Forelimb muscle (tissue), 1 donor: ENCODE measurements around the gene BCAS3. TPM values are rescaled to one million over a fixed set of nuclear protein-coding genes. Genes with fewer than 3 reads are reported as not detected.
"Not testable (repeated sequence)": the region's sequence is repeated elsewhere in the genome, so short reads cannot be mapped to it uniquely, and the experiment has no call there.

Experiments used
- DNase-seq: peaks from one replicate; pipeline ENCODE4 v3.0.0-alpha.2; 2013; ENCODE audit warnings: low read depth
- polyA plus RNA-seq: library from polyadenylated mRNA; unstranded; fragments of 120-200 nt; gene quantifications from one replicate; pipeline ENCODE4 v1.2.1, GENCODE V29; 2013; ENCODE audit not compliant: insufficient read length

Gene BCAS3
- polyA plus RNA-seq, 1 donor: 10.1 TPM

GRCh38 chr17:61223725-61224124 is 546.1 kb downstream of the BCAS3 start:
- DNase-seq: no peak

- DNase-seq: no peak
Measured at GRCh38 chr17:61225178-61225882, 547.7 kb downstream of the BCAS3 start.

- DNase-seq: no peak
Measured at GRCh38 chr17:61227866-61228265, 550.2 kb downstream of the BCAS3 start.

GRCh38 chr17:61230461-61230860 is 552.8 kb downstream of the BCAS3 start:
- no peak for DNase-seq

GRCh38 chr17:61230972-61231820 is 553.5 kb downstream of the BCAS3 start:
- DNase-seq: no peak

GRCh38 chr17:61232871-61233270 is 555.2 kb downstream of the BCAS3 start:
- DNase-seq: no peak

- no peak for DNase-seq
Measured at GRCh38 chr17:61233991-61234750, 556.5 kb downstream of the BCAS3 start.

- no peak for DNase-seq
Measured at GRCh38 chr17:61235001-61235826, 557.6 kb downstream of the BCAS3 start.

GRCh38 chr17:61235827-61236197 is 558.2 kb downstream of the BCAS3 start:
- DNase-seq: no peak

GRCh38 chr17:61237275-61237674 is 559.6 kb downstream of the BCAS3 start:
- no peak for DNase-seq

- DNase-seq: no peak
Measured at GRCh38 chr17:61238455-61238933, 560.8 kb downstream of the BCAS3 start.

- no peak for DNase-seq
Measured at GRCh38 chr17:61239327-61239726, 561.7 kb downstream of the BCAS3 start.

GRCh38 chr17:61239953-61240352 is 562.3 kb downstream of the BCAS3 start:
- no peak for DNase-seq

GRCh38 chr17:61240851-61241468 is 563.3 kb downstream of the BCAS3 start:
- no peak for DNase-seq

- not testable (repeated sequence) for DNase-seq
Measured at GRCh38 chr17:61244988-61245387, 567.3 kb downstream of the BCAS3 start.

- no peak for DNase-seq
Measured at GRCh38 chr17:61245706-61246135, 568.1 kb downstream of the BCAS3 start.

GRCh38 chr17:61247439-61247838 is 569.8 kb downstream of the BCAS3 start:
- DNase-seq: no peak

GRCh38 chr17:61248399-61248798 is 570.7 kb downstream of the BCAS3 start:
- no peak for DNase-seq

- no peak for DNase-seq
Measured at GRCh38 chr17:61249649-61250299, 572.1 kb downstream of the BCAS3 start.

- DNase-seq: no peak
Measured at GRCh38 chr17:61250335-61250890, 572.8 kb downstream of the BCAS3 start.
